HepG2 (cell line): ENCODE data around the gene TUBB2B. TPM values are rescaled to one million over a fixed set of nuclear protein-coding genes. Genes with fewer than 3 reads are reported as not detected.
A peak's percentile ranks its signal among the peaks of the same experiment; 100 is the strongest.

Experiments
- AKNA ChIP-seq: sonication (generic); formaldehyde crosslinking; IDR thresholded peaks from 2 replicates; pipeline ENCODE4 v1.4.0; 2020; ENCODE audit warnings: missing genetic modification reagents, borderline replicate concordance
- ATF6 ChIP-seq: sonication (generic); formaldehyde crosslinking; conservative IDR thresholded peaks from 2 replicates; pipeline ENCODE4 v1.4.0; 2020; ENCODE audit warnings: missing genetic modification reagents
- CBX5 ChIP-seq: sonication (generic); formaldehyde crosslinking; IDR thresholded peaks from 2 replicates; pipeline ENCODE4 v1.4.0; 2020; ENCODE audit warnings: missing genetic modification reagents, borderline replicate concordance
- CEBPG ChIP-seq: IDR thresholded peaks from 2 replicates; pipeline ENCODE4 v1.6.1; 2016
- DR1 ChIP-seq: sonication (generic); formaldehyde crosslinking; IDR thresholded peaks from 2 replicates; pipeline ENCODE4 v1.8.0; 2021; ENCODE audit warnings: mild to moderate bottlenecking, missing genetic modification reagents, inconsistent platforms
- KLF11 ChIP-seq: IDR thresholded peaks from 2 replicates; pipeline ENCODE4 v1.6.1; 2016; ENCODE audit warnings: missing compliant biosample characterization
- KLF16 ChIP-seq, 2 experiments: sonication (generic) in 1 of 2; formaldehyde crosslinking in 1 of 2; IDR thresholded peaks; 2 replicates each; pipeline versions ENCODE4 v1.6.1 to v1.8.0; 2016 to 2023; ENCODE audit warnings: missing genetic modification reagents in 2 of 2, missing compliant biosample characterization in 1 of 2
- LCORL ChIP-seq, 2 experiments: fragments of 450-650 bp in 1 of 2; sonication (generic) in 1 of 2; formaldehyde crosslinking in 1 of 2; IDR thresholded peaks; 2 replicates each; pipeline versions ENCODE4 v1.5.0 to v1.6.1; 2017 to 2020; ENCODE audit warnings: antibody characterized with exemption in 1 of 2, missing genetic modification reagents in 1 of 2
- MBD4 ChIP-seq: IDR thresholded peaks from 2 replicates; pipeline ENCODE4 v1.6.1; 2012; ENCODE audit warnings: low read length, inconsistent platforms, borderline replicate concordance
- NR2F2 ChIP-seq: IDR thresholded peaks from 2 replicates; pipeline ENCODE4 v1.6.1; 2012; ENCODE audit warnings: low read depth, inconsistent platforms, borderline replicate concordance
- POLR2A ChIP-seq, 2 experiments: IDR thresholded peaks; 2 replicates each; pipeline ENCODE4 v1.6.1; 2011; ENCODE audit warnings: low read depth in 2 of 2, low read length in 2 of 2, mild to moderate bottlenecking in 1 of 2, moderate library complexity in 1 of 2; ENCODE audit not compliant: insufficient read depth in 1 of 2
- SAP130 ChIP-seq: IDR thresholded peaks from 2 replicates; pipeline ENCODE4 v1.6.1; 2016; ENCODE audit warnings: low read depth
- SMAD1 ChIP-seq: sonication (generic); formaldehyde crosslinking; IDR thresholded peaks from 2 replicates; pipeline ENCODE4 v1.4.0; 2020; ENCODE audit warnings: missing genetic modification reagents, low read depth, mild to moderate bottlenecking, borderline replicate concordance
- TBL1XR1 ChIP-seq: fragments of 150-350 bp; IDR thresholded peaks from 2 replicates; pipeline ENCODE4 v1.6.1; 2014; ENCODE audit warnings: borderline replicate concordance, low read length; ENCODE audit not compliant: partially characterized antibody
- ZNF274 ChIP-seq: sonication (generic); formaldehyde crosslinking; IDR thresholded peaks from 2 replicates; pipeline ENCODE4 v1.5.1; 2020; ENCODE audit warnings: mild to moderate bottlenecking, missing genetic modification reagents
- ZNF280D ChIP-seq: sonication (generic); formaldehyde crosslinking; IDR thresholded peaks from 2 replicates; pipeline ENCODE4 v1.5.1; 2020; ENCODE audit warnings: mild to moderate bottlenecking, missing genetic modification reagents
- ZNF350 ChIP-seq: sonication (generic); formaldehyde crosslinking; IDR thresholded peaks from 2 replicates; pipeline ENCODE4 v1.4.0; 2020; ENCODE audit warnings: mild to moderate bottlenecking, low read depth, missing genetic modification reagents, borderline replicate concordance
- ZNF383 ChIP-seq: sonication (generic); formaldehyde crosslinking; IDR thresholded peaks from 2 replicates; pipeline ENCODE4 v1.4.0; 2020; ENCODE audit warnings: missing genetic modification reagents, mild to moderate bottlenecking, borderline replicate concordance
- ZNF768 ChIP-seq: sonication (generic); formaldehyde crosslinking; IDR thresholded peaks from 2 replicates; pipeline ENCODE4 v1.4.0; 2020; ENCODE audit warnings: missing genetic modification reagents
- polyA plus RNA-seq, 8 experiments: library from polyadenylated mRNA; depleted of rRNA in 3 of 8; stranded (reverse) in 7 of 8; unstranded in 1 of 8; fragments of >200 nt; fragmentation: Illumina TruSeq in 4 of 8; extraction: Trizol in 4 of 8; gene quantifications; 2 replicates each; pipeline versions ENCODE4 v1.2.1 to v1.2.3, GENCODE V29; 2011 to 2016; ENCODE audit warnings: low read depth in 4 of 8, missing spikeins in 1 of 8, mixed read lengths in 1 of 8; ENCODE audit not compliant: insufficient read depth in 1 of 8
- total RNA-seq, 5 experiments: library from RNA; depleted of rRNA; stranded (reverse); fragments of >200 nt; fragmentation: Illumina TruSeq; extraction: Trizol; gene quantifications; 2 replicates each; pipeline ENCODE4 v1.2.3, GENCODE V29; 2016; ENCODE audit warnings: low read depth in 1 of 5

Gene TUBB2B
- total and polyA plus RNA-seq, 2 of the 13 experiments (the other 11 are each of a cell fraction or from before 2014, with no cell fraction given), result 10.3 to 23.6 TPM

GRCh38 chr6:3259491-3259958 lies 32.1 kb upstream of the TUBB2B start (continued):
- TF ChIP-seq AKNA (no peak), MBD4 (no peak), SAP130 (peak; percentile 66), TBL1XR1 (no peak), CBX5 (peak; percentile 43; the same call in 1 of the 2 replicates), POLR2A (IDR thresholded peaks at IDR 0.05; ENCODE audit: insufficient read depth in 1 of 2, low read depth in 2 of 2, low read length in 2 of 2) (0 out of 4 replicates have a peak, but pooled peaks of 1 of the 2 experiments have one; percentile 8), DR1 (CRISPR knock-in tag) (no peak), SMAD1 (CRISPR knock-in tag) (no peak), LCORL (IDR thresholded peaks at IDR 0.05) (no peak), LCORL (CRISPR knock-in tag; IDR thresholded peaks at IDR 0.05) (no peak), ZNF274 (CRISPR knock-in tag) (0 out of 2 replicates have a peak, but pooled peaks have one; percentile 57), ZNF280D (CRISPR knock-in tag) (0 out of 2 replicates have a peak, but pooled peaks have one; percentile 18), ZNF383 (CRISPR knock-in tag) (no peak), ZNF768 (CRISPR knock-in tag) (0 out of 2 replicates have a peak, but pooled peaks have one; percentile 20), CEBPG (CRISPR knock-in tag) (0 out of 2 replicates have a peak, but pooled peaks have one; percentile 14), KLF16 (CRISPR knock-in tag; IDR thresholded peaks at IDR 0.05) (0 out of 4 replicates have a peak, but pooled peaks of 1 of the 2 experiments have one; percentile 42), ATF6 (CRISPR knock-in tag) (0 out of 2 replicates have a peak, but pooled peaks have one; percentile 41), NR2F2 (peak; percentile 43; the same call in 1 of the 2 replicates), ZNF350 (CRISPR knock-in tag) (0 out of 2 replicates have a peak, but pooled peaks have one; percentile 16), KLF11 (CRISPR knock-in tag) (0 out of 2 replicates have a peak, but pooled peaks have one; percentile 40)
